Measurements from ENCODE around the gene PATJ. TPM values are rescaled to one million over a fixed set of nuclear protein-coding genes. Genes with fewer than 3 reads are reported as not detected.

The PATJ gene
- total and polyA plus RNA-seq, 8 donors = 14.8 to 45.4 (median 27.9) TPM

GRCh38 chr1:62090016-62090415 lies 347.7 kb downstream of the PATJ start:
- Histone ChIP-seq H3K9me3 (no peaks in the 10 kb centered on the region), H3K27ac (no peak overlapping the region), H3K27me3 (no peaks in the 10 kb centered on the region), H3K36me3 (peaks cover 0 to 6% (median 0%) of the 10 kb centered on the region in 3 donors), H3K4me3 (no peak overlapping the region), H3K4me1 (no peaks in the 10 kb centered on the region)
- ATAC-seq (no peak), FAIRE-seq (no peak), DNase-seq (no peak)
- TF ChIP-seq CTCF (IDR thresholded peaks at IDR 0.05) = no peak
- intact Hi-C loops (cut with DNase I) = no loop called here
- 61 to 64% methylated on average over 5 of the region's 5 CpGs for whole genome bisulfite sequencing, 2 donors

GRCh38 chr1:62092110-62092509 lies 349.8 kb downstream of the PATJ start:
- ATAC-seq = no peak

GRCh38 chr1:62093261-62093660 lies 351.0 kb downstream of the PATJ start:
- no peak for TF ChIP-seq CTCF (IDR thresholded peaks at IDR 0.05)
- intact Hi-C loops (cut with DNase I) = no loop called here
- Histone ChIP-seq H3K27ac (no peak overlapping the region), H3K27me3 (no peaks in the 10 kb centered on the region), H3K4me1 (no peaks in the 10 kb centered on the region), H3K9me3 (no peaks in the 10 kb centered on the region), H3K4me3 (no peak overlapping the region), H3K36me3 (peaks cover 0 to 5% (median 0%) of the 10 kb centered on the region in 3 donors)
- ATAC-seq (no peak), FAIRE-seq (no peak), DNase-seq (no peak)
- 81 to 85% methylated on average over 3 of the region's 3 CpGs for WGBS, 2 donors

More at GRCh38 chr1:62092110-62092509, 349.8 kb downstream of the PATJ start:
- H3K36me3 ChIP-seq = peaks cover 0 to 5% (median 0%) of the 10 kb centered on the region in 3 donors
- H3K9me3 ChIP-seq = no peaks in the 10 kb centered on the region
- FAIRE-seq (no peak), DNase-seq (no peak)
- 95% methylated on average over 4 of the region's 4 CpGs for WGBS, 2 donors
- TF ChIP-seq CTCF (IDR thresholded peaks at IDR 0.05) = no peak
- no peak overlapping the region for H3K4me3 ChIP-seq
- intact Hi-C loops (cut with DNase I) = no loop called here
- no peak overlapping the region for H3K27ac ChIP-seq
- H3K27me3 ChIP-seq = no peaks in the 10 kb centered on the region
- H3K4me1 ChIP-seq = no peaks in the 10 kb centered on the region

GRCh38 chr1:62097464-62097863 lies 355.2 kb downstream of the PATJ start:
- TF ChIP-seq CTCF (IDR thresholded peaks at IDR 0.05) = no peak
- no peak for DNase-seq
- FAIRE-seq = no peak
- no peak overlapping the region for H3K4me3 ChIP-seq
- intact Hi-C loops (cut with DNase I) = no loop called here
- no peak overlapping the region for H3K27ac ChIP-seq
- 94 to 97% methylated on average over 3 of the region's 3 CpGs for WGBS, 2 donors
- ATAC-seq = no peak
- H3K36me3 ChIP-seq = peaks cover 0 to 5% (median 0%) of the 10 kb centered on the region in 3 donors
- no peaks in the 10 kb centered on the region for H3K4me1 ChIP-seq
- H3K27me3 ChIP-seq = no peaks in the 10 kb centered on the region
- no peaks in the 10 kb centered on the region for H3K9me3 ChIP-seq

GRCh38 chr1:62100442-62100841 lies 358.2 kb downstream of the PATJ start:
- no peak overlapping the region for H3K27ac ChIP-seq
- TF ChIP-seq CTCF (IDR thresholded peaks at IDR 0.05) = no peak
- FAIRE-seq = no peak

More at GRCh38 chr1:62100442-62100841, 358.2 kb downstream of the PATJ start:
- Histone ChIP-seq H3K36me3 (peaks cover 0 to under 1% (median 0%) of the 10 kb centered on the region in 3 donors), H3K4me1 (no peaks in the 10 kb centered on the region), H3K27me3 (no peaks in the 10 kb centered on the region), H3K9me3 (no peaks in the 10 kb centered on the region), H3K4me3 (no peak overlapping the region)
- ATAC-seq (no peak), DNase-seq (no peak)
- intact Hi-C loops (cut with DNase I) = no loop called here
- 94 to 100% methylated on average over 2 of the region's 2 CpGs for WGBS, 2 donors
